ENCODE data around the gene NEU4. TPM values are rescaled to one million over a fixed set of nuclear protein-coding genes. Genes with fewer than 3 reads are reported as not detected.

NEU4 gene
- total and polyA plus RNA-seq, 9 of the 15 experiments (the other 6 are each of a cell fraction or from before 2014, with no cell fraction given) = 0.01 to 0.40 TPM; not detected in 7

GRCh38 chr2:241801611-241802420 lies 7.2 kb upstream of the NEU4 start:
- in situ Hi-C loops (cut with MboI) = no loop called here
- peak; percentile 60 for FAIRE-seq
- TF ChIP-seq ETV6 (IDR thresholded peaks at IDR 0.05; ENCODE audit: borderline replicate concordance in 1 of 2, low read depth in 2 of 2, low read length in 1 of 2) = no peak
- TF ChIP-seq ETV6 (CRISPR knock-in tag; IDR thresholded peaks at IDR 0.05; ENCODE audit: borderline replicate concordance) = no peak
- peak; percentile 43; the same call in 1 of the 2 replicates for TF ChIP-seq ZBTB33 (CRISPR knock-in tag; IDR thresholded peaks at IDR 0.05)
- TF ChIP-seq ZNF79 (CRISPR knock-in tag; IDR thresholded peaks at IDR 0.05; ENCODE audit: low read depth) = no peak
- peak; percentile 24; the same call in 1 of the 2 replicates for TF ChIP-seq VEZF1 (CRISPR knock-in tag; IDR thresholded peaks at IDR 0.05)
- no peak for TF ChIP-seq ZBTB1 (CRISPR knock-in tag; IDR thresholded peaks at IDR 0.05; ENCODE audit: borderline replicate concordance, low read depth)
- TF ChIP-seq MCM7 (IDR thresholded peaks at IDR 0.05) = no peak
- 0 out of 2 replicates have a peak, but pooled peaks have one; percentile 52 for TF ChIP-seq KAT7 (CRISPR knock-in tag; IDR thresholded peaks at IDR 0.05; ENCODE audit: borderline replicate concordance)
- no peak for TF ChIP-seq MAX (CRISPR knock-in tag; IDR thresholded peaks at IDR 0.05)
- TF ChIP-seq POLR2A (conservative IDR thresholded peaks at IDR 0.05) = 0 out of 2 replicates have a peak, but pooled peaks have one; percentile 35
- no peak for TF ChIP-seq ZNF518B (CRISPR knock-in tag; IDR thresholded peaks at IDR 0.05)
- no peak for TF ChIP-seq ZBTB17 (CRISPR knock-in tag; IDR thresholded peaks at IDR 0.05)
- TF ChIP-seq HIVEP1 (CRISPR knock-in tag; IDR thresholded peaks at IDR 0.05) = no peak
- TF ChIP-seq MAZ (CRISPR knock-in tag; conservative IDR thresholded peaks at IDR 0.05 in 1 of 2, IDR thresholded peaks at IDR 0.05 in 1 of 2) = peak in 1 of 2 experiments; percentile 23; a peak in 1 of 4 replicates

More at GRCh38 chr2:241801611-241802420, 7.2 kb upstream of the NEU4 start:
- intact Hi-C loops (cut with micrococcal nuclease) = no loop called here
- Histone ChIP-seq H2AFZ (ENCODE audit: low read depth, low read length) (peak overlapping the region; percentile 67), H3K36me3 (ENCODE audit: control insufficient read depth, insufficient read depth, low read length) (no peaks in the 10 kb centered on the region), H3K9me1 (ENCODE audit: control insufficient read depth, insufficient read depth, low read length) (no peaks in the 10 kb centered on the region), H3K9ac (ENCODE audit: insufficient read depth in 1 of 2, low read depth in 2 of 2, low read length in 2 of 2) (peak overlapping the region; percentile 12 to 76; a peak in 3 of 4 replicates), H3K27ac (ENCODE audit: extremely low read depth, low read depth, low read length) (peak overlapping the region; percentile 75; the same call in 2 of the 3 replicates), H3K4me1 (replicated peaks in 1 of 2; ENCODE audit: control insufficient read depth in 2 of 2, insufficient read depth in 2 of 2, low read length in 2 of 2) (peaks cover 16 to 73% of the 10 kb centered on the region in 2 experiments), H4K20me1 (replicated peaks; ENCODE audit: control insufficient read depth, insufficient read depth, low read length) (no peaks in the 10 kb centered on the region), H3K27me3 (ENCODE audit: control insufficient read depth in 2 of 2, insufficient read depth in 2 of 2, low read length in 2 of 2) (no peaks in the 10 kb centered on the region), H3K4me2 (ENCODE audit: insufficient read depth, low read length) (peak overlapping the region; percentile 34; the same call in 1 of the 2 replicates), H3K79me2 (ENCODE audit: control insufficient read depth, insufficient read depth, low read length) (peaks cover 3% of the 10 kb centered on the region; the same call in 1 of the 3 replicates), H3K4me3 (no peak overlapping the region), H3K9me3 (replicated peaks; ENCODE audit: control insufficient read depth, insufficient read depth, low read depth, low read length) (no peaks in the 10 kb centered on the region; the same call in 1 of the 2 replicates)
- CTCF ChIA-PET (ENCODE audit: low intra/inter-chr PET ratio) = no interaction called here
- BruUV-seq (replicated peaks) = no TSS peak
- WGBS (ENCODE audit: insufficient coverage, low coverage, missing lambda C conversion rate) = 48% methylated on average over 8 of the region's 44 CpGs
- POLR2A ChIA-PET = no interaction called here
- DNase-seq (ENCODE audit: extremely low read depth in 1 of 4, low spot score in 3 of 4) = peak; percentile 77 to 86 (median 82)
- ATAC-seq = peak; percentile 94

All from K562 (cell line).